ENCODE data around the gene NCKAP5L. TPM values are rescaled to one million over a fixed set of nuclear protein-coding genes. Genes with fewer than 3 reads are reported as not detected.

Gene NCKAP5L
- total RNA-seq, 1 donor from 2014 or later, result 34.5 TPM

DNA sequence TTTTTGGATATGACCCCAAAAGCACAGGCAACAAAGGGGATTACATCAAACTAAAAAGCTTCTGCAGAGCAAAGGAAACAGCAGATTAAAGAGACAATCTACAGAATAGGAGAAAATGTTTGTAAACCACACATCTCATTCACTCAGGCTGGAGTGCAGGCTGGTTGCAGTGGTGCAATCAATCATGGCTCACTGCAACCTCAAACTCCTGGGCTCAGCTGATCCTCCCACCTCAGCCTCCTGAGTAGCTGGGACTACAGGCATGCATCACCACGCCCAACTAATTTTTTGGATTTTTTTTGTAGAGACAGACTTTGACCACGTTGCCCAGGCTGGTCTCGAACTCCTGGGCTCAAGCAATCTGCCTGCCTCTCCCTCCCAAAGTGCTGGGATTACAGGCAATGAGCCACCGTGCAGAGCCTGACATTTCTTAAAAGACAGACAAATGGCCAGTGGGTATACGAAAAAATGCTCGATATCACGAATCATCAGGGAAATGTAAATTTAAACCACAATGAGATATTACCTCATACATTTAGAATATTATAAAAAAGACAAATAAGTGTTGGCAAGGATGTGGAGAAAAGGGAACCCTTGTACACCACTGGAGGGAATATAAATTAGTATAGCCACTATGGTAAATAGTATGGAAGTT lies 9.8 kb downstream of the NCKAP5L start:
- H3K27me3 Mint-ChIP-seq, result no peaks in the 10 kb centered on the region
- H3K36me3 Mint-ChIP-seq (ENCODE audit: insufficient read depth), result peaks cover 8% of the 10 kb centered on the region
- no peaks in the 10 kb centered on the region for H3K9me3 Mint-ChIP-seq (ENCODE audit: low read depth)
- no peaks in the 10 kb centered on the region for H3K4me1 Mint-ChIP-seq (ENCODE audit: low read depth)
- TF ChIP-seq, protein P1, sequence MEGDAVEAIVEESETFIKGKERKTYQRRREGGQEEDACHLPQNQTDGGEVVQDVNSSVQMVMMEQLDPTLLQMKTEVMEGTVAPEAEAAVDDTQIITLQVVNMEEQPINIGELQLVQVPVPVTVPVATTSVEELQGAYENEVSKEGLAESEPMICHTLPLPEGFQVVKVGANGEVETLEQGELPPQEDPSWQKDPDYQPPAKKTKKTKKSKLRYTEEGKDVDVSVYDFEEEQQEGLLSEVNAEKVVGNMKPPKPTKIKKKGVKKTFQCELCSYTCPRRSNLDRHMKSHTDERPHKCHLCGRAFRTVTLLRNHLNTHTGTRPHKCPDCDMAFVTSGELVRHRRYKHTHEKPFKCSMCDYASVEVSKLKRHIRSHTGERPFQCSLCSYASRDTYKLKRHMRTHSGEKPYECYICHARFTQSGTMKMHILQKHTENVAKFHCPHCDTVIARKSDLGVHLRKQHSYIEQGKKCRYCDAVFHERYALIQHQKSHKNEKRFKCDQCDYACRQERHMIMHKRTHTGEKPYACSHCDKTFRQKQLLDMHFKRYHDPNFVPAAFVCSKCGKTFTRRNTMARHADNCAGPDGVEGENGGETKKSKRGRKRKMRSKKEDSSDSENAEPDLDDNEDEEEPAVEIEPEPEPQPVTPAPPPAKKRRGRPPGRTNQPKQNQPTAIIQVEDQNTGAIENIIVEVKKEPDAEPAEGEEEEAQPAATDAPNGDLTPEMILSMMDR (IDR thresholded peaks at IDR 0.05; ENCODE audit: unreplicated experiment), result no peak
- H3K27ac Mint-ChIP-seq, result no peak overlapping the region
- H3K4me3 Mint-ChIP-seq (ENCODE audit: low read depth), result no peak overlapping the region
- DNase-seq (ENCODE audit: low spot score, unreplicated experiment), result no peak

GRCh38 chr12:49813131-49813530 lies 15.1 kb downstream of the NCKAP5L start:
- TF ChIP-seq, protein P1 (IDR thresholded peaks at IDR 0.05; ENCODE audit: unreplicated experiment), result no peak
- DNase-seq (ENCODE audit: low spot score, unreplicated experiment), result no peak
- Mint-ChIP-seq H3K36me3 (ENCODE audit: insufficient read depth) (peaks cover 5% of the 10 kb centered on the region), H3K4me1 (ENCODE audit: low read depth) (peaks cover 8% of the 10 kb centered on the region), H3K27ac (no peak overlapping the region), H3K9me3 (ENCODE audit: low read depth) (no peaks in the 10 kb centered on the region), H3K4me3 (ENCODE audit: low read depth) (no peak overlapping the region), H3K27me3 (no peaks in the 10 kb centered on the region)

- TF ChIP-seq, protein P1 (IDR thresholded peaks at IDR 0.05; ENCODE audit: unreplicated experiment), result no peak
- Mint-ChIP-seq H3K27ac (peak overlapping the region; percentile 43), H3K27me3 (no peaks in the 10 kb centered on the region), H3K36me3 (ENCODE audit: insufficient read depth) (peaks cover 3% of the 10 kb centered on the region), H3K4me3 (ENCODE audit: low read depth) (no peak overlapping the region), H3K9me3 (ENCODE audit: low read depth) (no peaks in the 10 kb centered on the region), H3K4me1 (ENCODE audit: low read depth) (peaks cover 8% of the 10 kb centered on the region)
- DNase-seq (ENCODE audit: low spot score, unreplicated experiment), result no peak
Observed at GRCh38 chr12:49811961-49812401, 16.2 kb downstream of the NCKAP5L start.

DNA sequence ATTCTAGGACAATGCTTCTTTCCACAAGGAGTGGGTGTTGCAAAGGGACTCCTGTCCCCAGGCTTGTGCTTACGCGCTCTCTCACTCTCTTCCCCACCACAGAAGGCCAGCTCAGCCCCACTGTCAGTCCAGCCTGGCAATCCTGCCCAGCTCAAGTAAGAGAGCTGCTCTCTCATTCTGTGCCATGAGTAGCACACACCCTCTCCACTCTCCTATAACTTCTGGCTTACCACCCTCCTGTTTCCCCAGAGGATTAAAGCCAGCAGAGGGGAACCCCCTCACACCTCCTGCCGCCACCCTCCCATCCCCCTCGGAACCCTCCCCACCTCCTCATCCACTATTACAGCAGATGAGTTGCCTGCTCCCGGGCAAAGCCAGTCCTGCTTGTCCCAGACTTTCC lies 17.1 kb downstream of the NCKAP5L start:
- Mint-ChIP-seq H3K27ac (no peak overlapping the region), H3K4me3 (ENCODE audit: low read depth) (no peak overlapping the region)
- DNase-seq (ENCODE audit: low spot score, unreplicated experiment), result no peak

GRCh38 chr12:49809906-49810389 lies 18.3 kb downstream of the NCKAP5L start:
- peaks cover 8% of the 10 kb centered on the region for H3K4me1 Mint-ChIP-seq (ENCODE audit: low read depth)
- H3K27ac Mint-ChIP-seq, result peak overlapping the region; percentile 74
- H3K36me3 Mint-ChIP-seq (ENCODE audit: insufficient read depth), result peaks cover 10% of the 10 kb centered on the region
- no peaks in the 10 kb centered on the region for H3K27me3 Mint-ChIP-seq
- no peaks in the 10 kb centered on the region for H3K9me3 Mint-ChIP-seq (ENCODE audit: low read depth)
- TF ChIP-seq, protein P1 (IDR thresholded peaks at IDR 0.05; ENCODE audit: unreplicated experiment), result no peak
- DNase-seq (ENCODE audit: low spot score, unreplicated experiment), result no peak
- no peak overlapping the region for H3K4me3 Mint-ChIP-seq (ENCODE audit: low read depth)

More for the DNA sequence above, 17.1 kb downstream of the NCKAP5L start:
- TF ChIP-seq, protein P1 (IDR thresholded peaks at IDR 0.05; ENCODE audit: unreplicated experiment), result no peak
- Mint-ChIP-seq H3K9me3 (ENCODE audit: low read depth) (no peaks in the 10 kb centered on the region), H3K27me3 (no peaks in the 10 kb centered on the region), H3K4me1 (ENCODE audit: low read depth) (peaks cover 8% of the 10 kb centered on the region), H3K36me3 (ENCODE audit: insufficient read depth) (peaks cover 2% of the 10 kb centered on the region)

Data from progenitor cell of endocrine pancreas (in vitro differentiated cells).